ENCODE results near the gene TSPAN3. TPM values are rescaled to one million over a fixed set of nuclear protein-coding genes. Genes with fewer than 3 reads are reported as not detected.

Gene TSPAN3
- total and polyA plus RNA-seq, 4 donors = 49.3 to 82.8 (median 78.7) TPM

- H3K27ac ChIP-seq (ENCODE audit: low read depth in 1 of 2, low read length in 2 of 2) = no peak overlapping the region
- no peak overlapping the region for H3K4me3 ChIP-seq (ENCODE audit: low read depth in 1 of 3, low read length in 3 of 3)
- peaks cover 0 to 11% (median 7%) of the 10 kb centered on the region in 4 donors for H3K36me3 ChIP-seq (ENCODE audit: control insufficient read depth in 4 of 4, insufficient read depth in 3 of 4, low read depth in 1 of 4, low read length in 3 of 4)
- H3K4me1 ChIP-seq (ENCODE audit: control insufficient read depth in 4 of 4, insufficient read depth in 4 of 4, low read length in 3 of 4) = no peaks in the 10 kb centered on the region
- no peaks in the 10 kb centered on the region for H3K27me3 ChIP-seq (ENCODE audit: control insufficient read depth in 4 of 4, insufficient read depth in 4 of 4, low read length in 3 of 4)
- no peak overlapping the region for H3K9ac ChIP-seq (ENCODE audit: low read depth in 1 of 2, low read length in 2 of 2)
- TF ChIP-seq FOXA2 (IDR thresholded peaks at IDR 0.05) (no peak), YY1 (IDR thresholded peaks at IDR 0.05) (no peak), SP1 (IDR thresholded peaks at IDR 0.05) (no peak), HNF4A (conservative IDR thresholded peaks at IDR 0.05) (no peak), GABPA (IDR thresholded peaks at IDR 0.05 in 1 of 2, conservative IDR thresholded peaks at IDR 0.05 in 1 of 2) (no peak), JUND (IDR thresholded peaks at IDR 0.05) (no peak), EGR1 (IDR thresholded peaks at IDR 0.05; ENCODE audit: low read depth in 2 of 2) (no peak), FOXA1 (IDR thresholded peaks at IDR 0.05) (no peak)
- 97% methylated on average over 1 of the region's 1 CpG for WGBS
- DNase-seq (ENCODE audit: low spot score) = no peak
- no peaks in the 10 kb centered on the region for H3K9me3 ChIP-seq (ENCODE audit: control insufficient read depth in 4 of 4, low read length in 3 of 4)
Observed at GRCh38 chr15:77045985-77046384, 24.9 kb downstream of the TSPAN3 start.

DNA sequence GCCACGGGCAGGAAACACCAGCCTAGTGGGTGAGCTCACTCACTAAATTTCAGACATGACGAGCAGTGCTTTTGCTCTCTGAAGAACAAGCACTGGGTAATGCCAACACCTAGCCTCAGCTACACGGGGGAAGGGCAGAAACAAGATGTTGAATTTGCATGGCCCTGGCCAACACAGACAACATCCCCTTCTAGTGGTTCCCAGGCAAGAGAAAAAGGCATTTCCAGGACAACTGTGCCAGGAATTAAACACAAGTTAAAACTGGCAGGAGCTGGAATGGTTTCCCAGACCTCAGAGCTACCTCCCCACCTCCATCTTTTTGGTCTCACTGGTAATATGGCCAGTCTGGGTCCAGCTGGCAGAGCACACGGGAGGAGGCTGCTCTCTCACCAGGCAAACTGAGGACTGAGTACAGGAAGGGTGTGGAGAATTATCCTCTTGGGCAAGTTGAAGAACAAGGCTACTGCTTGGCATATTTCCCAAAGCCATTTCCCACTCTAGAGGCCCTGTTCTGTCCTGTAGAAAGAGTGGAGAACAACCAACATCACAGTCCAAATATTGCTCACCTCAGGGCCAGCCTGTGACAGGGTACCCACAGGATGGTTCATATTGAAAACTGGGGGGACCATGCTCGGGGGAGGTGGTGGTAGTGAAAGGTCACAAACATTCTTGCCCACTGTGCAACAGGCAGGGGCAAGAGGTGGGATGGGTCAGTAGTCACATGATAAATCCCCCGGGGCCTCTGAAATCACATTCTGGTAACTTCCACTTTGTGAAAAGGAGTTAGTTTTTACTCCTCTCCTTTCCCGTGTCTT is 26.5 kb downstream of the TSPAN3 start:
- no peak for DNase-seq (ENCODE audit: low spot score)
- TF ChIP-seq, protein P1, sequence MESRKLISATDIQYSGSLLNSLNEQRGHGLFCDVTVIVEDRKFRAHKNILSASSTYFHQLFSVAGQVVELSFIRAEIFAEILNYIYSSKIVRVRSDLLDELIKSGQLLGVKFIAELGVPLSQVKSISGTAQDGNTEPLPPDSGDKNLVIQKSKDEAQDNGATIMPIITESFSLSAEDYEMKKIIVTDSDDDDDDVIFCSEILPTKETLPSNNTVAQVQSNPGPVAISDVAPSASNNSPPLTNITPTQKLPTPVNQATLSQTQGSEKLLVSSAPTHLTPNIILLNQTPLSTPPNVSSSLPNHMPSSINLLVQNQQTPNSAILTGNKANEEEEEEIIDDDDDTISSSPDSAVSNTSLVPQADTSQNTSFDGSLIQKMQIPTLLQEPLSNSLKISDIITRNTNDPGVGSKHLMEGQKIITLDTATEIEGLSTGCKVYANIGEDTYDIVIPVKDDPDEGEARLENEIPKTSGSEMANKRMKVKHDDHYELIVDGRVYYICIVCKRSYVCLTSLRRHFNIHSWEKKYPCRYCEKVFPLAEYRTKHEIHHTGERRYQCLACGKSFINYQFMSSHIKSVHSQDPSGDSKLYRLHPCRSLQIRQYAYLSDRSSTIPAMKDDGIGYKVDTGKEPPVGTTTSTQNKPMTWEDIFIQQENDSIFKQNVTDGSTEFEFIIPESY (IDR thresholded peaks at IDR 0.05) = no peak
- no peak for TF ChIP-seq MAX (IDR thresholded peaks at IDR 0.05)
- no peak for TF ChIP-seq RXRA (IDR thresholded peaks at IDR 0.05)
- no peak for TF ChIP-seq FOXA1 (IDR thresholded peaks at IDR 0.05)
- TF ChIP-seq TAF1 (conservative IDR thresholded peaks at IDR 0.05) = no peak
- no peak for TF ChIP-seq REST (IDR thresholded peaks at IDR 0.05)
- Histone ChIP-seq H3K27ac (ENCODE audit: low read depth in 1 of 2, low read length in 2 of 2) (no peak overlapping the region), H3K27me3 (ENCODE audit: control insufficient read depth in 4 of 4, insufficient read depth in 4 of 4, low read length in 3 of 4) (no peaks in the 10 kb centered on the region), H3K9ac (ENCODE audit: low read depth in 1 of 2, low read length in 2 of 2) (no peak overlapping the region), H3K4me1 (ENCODE audit: control insufficient read depth in 4 of 4, insufficient read depth in 4 of 4, low read length in 3 of 4) (no peaks in the 10 kb centered on the region), H3K9me3 (ENCODE audit: control insufficient read depth in 4 of 4, low read length in 3 of 4) (no peaks in the 10 kb centered on the region), H3K4me3 (ENCODE audit: low read depth in 1 of 3, low read length in 3 of 3) (no peak overlapping the region), H3K36me3 (ENCODE audit: control insufficient read depth in 4 of 4, insufficient read depth in 3 of 4, low read depth in 1 of 4, low read length in 3 of 4) (peaks cover 0 to 11% (median 7%) of the 10 kb centered on the region in 4 donors)
- WGBS = 87% methylated on average over 7 of the region's 7 CpGs

All from liver (tissue), 9 donors.